Colonic mucosa (tissue), 4 donors: Measurements from ENCODE around the gene ZWILCH. TPM values are rescaled to one million over a fixed set of nuclear protein-coding genes. Genes with fewer than 3 reads are reported as not detected.

Experiments
- DNase-seq: peaks from one replicate; pipeline ENCODE4 v3.0.0-alpha.2; 2020
- H3K27ac ChIP-seq: fragments of 200-600 bp; one replicate; pipeline ENCODE4 v1.8.0; 2021
- H3K27me3 ChIP-seq: fragments of 200-600 bp; one replicate; pipeline ENCODE4 v1.8.0; 2021
- H3K36me3 ChIP-seq: fragments of 200-600 bp; one replicate; pipeline ENCODE4 v1.8.0; 2021
- H3K4me1 ChIP-seq: fragments of 200-600 bp; one replicate; pipeline ENCODE4 v1.8.0; 2021; ENCODE audit warnings: mild to moderate bottlenecking
- H3K4me3 ChIP-seq: fragments of 200-600 bp; one replicate; pipeline ENCODE4 v1.8.0; 2021
- H3K9ac ChIP-seq, 2 donors: one replicate each; pipeline ENCODE4 v1.7.0; 2013; ENCODE audit warnings: control low read depth in 2 of 2, low read depth in 2 of 2, low read length in 2 of 2
- H3K9me3 ChIP-seq: fragments of 200-600 bp; one replicate; pipeline ENCODE4 v1.8.0; 2021
- CTCF ChIP-seq: fragments of 200-600 bp; IDR thresholded peaks from one replicate; pipeline ENCODE4 v1.8.0; 2022; ENCODE audit warnings: antibody characterized with exemption, mild to moderate bottlenecking
- intact Hi-C: fragments of 100-400 bp; cut with DNase I; formaldehyde crosslinking; loops from one replicate; pipeline ENCODE4 v1.14.1; 2022
- total RNA-seq, 2 donors: library from RNA; stranded (reverse); fragmentation: NEBNext Ultra II Directional in 1 of 2; extraction: Animal tissue kit (Norgen Biotek cat#: 25700) in 1 of 2; gene quantifications; one replicate each; pipeline ENCODE4 v1.2.1, GENCODE V29; 2021
- donor health status: healthy.
- donor health status: DM: no; HTN: no; CAD: no.
- donor health status: DM: no; HTN: no; CAD: no.

The ZWILCH gene
- total RNA-seq, 2 donors from 2014 or later: 8.4 to 20.1 TPM

- no peaks in the 10 kb centered on the region for H3K9me3 ChIP-seq
- H3K4me1 ChIP-seq: no peaks in the 10 kb centered on the region
- H3K36me3 ChIP-seq: no peaks in the 10 kb centered on the region
Observed at GRCh38 chr15:66524838-66525237, 19.7 kb downstream of the ZWILCH start.

GRCh38 chr15:66535056-66535455 lies 29.9 kb downstream of the ZWILCH start:
- Histone ChIP-seq H3K4me3 (no peak overlapping the region), H3K4me1 (no peaks in the 10 kb centered on the region), H3K27me3 (no peaks in the 10 kb centered on the region), H3K9me3 (no peaks in the 10 kb centered on the region), H3K27ac (no peak overlapping the region), H3K36me3 (no peaks in the 10 kb centered on the region), H3K9ac (no peak overlapping the region)
- DNase-seq: no peak
- no peak for TF ChIP-seq CTCF
- intact Hi-C loops: no loop called here

More at GRCh38 chr15:66524838-66525237, 19.7 kb downstream of the ZWILCH start:
- no peaks in the 10 kb centered on the region for H3K27me3 ChIP-seq
- H3K9ac ChIP-seq: no peak overlapping the region
- H3K4me3 ChIP-seq: no peak overlapping the region
- intact Hi-C loops: no loop called here
- no peak for TF ChIP-seq CTCF
- no peak for DNase-seq
- no peak overlapping the region for H3K27ac ChIP-seq

GRCh38 chr15:66542896-66543295 lies 37.8 kb downstream of the ZWILCH start:
- Histone ChIP-seq H3K27me3 (no peaks in the 10 kb centered on the region), H3K9ac (no peak overlapping the region), H3K27ac (no peak overlapping the region), H3K4me3 (no peak overlapping the region), H3K9me3 (no peaks in the 10 kb centered on the region), H3K4me1 (no peaks in the 10 kb centered on the region), H3K36me3 (no peaks in the 10 kb centered on the region)
- DNase-seq: no peak
- no peak for TF ChIP-seq CTCF
- intact Hi-C loops: no loop called here

GRCh38 chr15:66545255-66545654 lies 40.1 kb downstream of the ZWILCH start:
- no peaks in the 10 kb centered on the region for H3K27me3 ChIP-seq
- no peaks in the 10 kb centered on the region for H3K9me3 ChIP-seq
- H3K4me3 ChIP-seq: no peak overlapping the region
- no peak for TF ChIP-seq CTCF
- no peak overlapping the region for H3K27ac ChIP-seq
- H3K4me1 ChIP-seq: no peaks in the 10 kb centered on the region
- no peaks in the 10 kb centered on the region for H3K36me3 ChIP-seq
- no peak overlapping the region for H3K9ac ChIP-seq
- intact Hi-C loops: no loop called here
- DNase-seq: no peak

GRCh38 chr15:66555685-66556084 lies 50.6 kb downstream of the ZWILCH start:
- no peak for DNase-seq
- Histone ChIP-seq H3K4me1 (no peaks in the 10 kb centered on the region), H3K27me3 (no peaks in the 10 kb centered on the region), H3K4me3 (no peak overlapping the region), H3K9me3 (no peaks in the 10 kb centered on the region), H3K9ac (no peak overlapping the region), H3K27ac (no peak overlapping the region), H3K36me3 (no peaks in the 10 kb centered on the region)
- TF ChIP-seq CTCF: no peak
- intact Hi-C loops: no loop called here

- H3K4me1 ChIP-seq: no peaks in the 10 kb centered on the region
- H3K36me3 ChIP-seq: no peaks in the 10 kb centered on the region
- no peak overlapping the region for H3K4me3 ChIP-seq
- no peak for TF ChIP-seq CTCF
- H3K9ac ChIP-seq: no peak overlapping the region
- no peaks in the 10 kb centered on the region for H3K27me3 ChIP-seq
- H3K9me3 ChIP-seq: no peaks in the 10 kb centered on the region
- H3K27ac ChIP-seq: no peak overlapping the region
- DNase-seq: no peak
- intact Hi-C loops: no loop called here
Observed at GRCh38 chr15:66558271-66558670, 53.1 kb downstream of the ZWILCH start.
